Subcutaneous adipose tissue (tissue), 4 donors: ENCODE measurements around the gene DQX1. TPM values are rescaled to one million over a fixed set of nuclear protein-coding genes. Genes with fewer than 3 reads are reported as not detected.

Source experiments
- total RNA-seq, 4 donors: library from RNA; depleted of rRNA; stranded (reverse); fragments of >200 nt; gene quantifications; one replicate each; pipeline ENCODE4 v1.1.0, GENCODE V29; 2016
- TF ChIP-seq, protein P1 (sequence below): fragments of 450-650 bp; IDR thresholded peaks from one replicate; pipeline ENCODE4 v1.5.1; 2016; ENCODE audit warnings: low read depth, mild to moderate bottlenecking, control low read depth, antibody characterized with exemption, moderate library complexity

The DQX1 gene
- total RNA-seq, 4 donors from 2014 or later, result not detected

DNA sequence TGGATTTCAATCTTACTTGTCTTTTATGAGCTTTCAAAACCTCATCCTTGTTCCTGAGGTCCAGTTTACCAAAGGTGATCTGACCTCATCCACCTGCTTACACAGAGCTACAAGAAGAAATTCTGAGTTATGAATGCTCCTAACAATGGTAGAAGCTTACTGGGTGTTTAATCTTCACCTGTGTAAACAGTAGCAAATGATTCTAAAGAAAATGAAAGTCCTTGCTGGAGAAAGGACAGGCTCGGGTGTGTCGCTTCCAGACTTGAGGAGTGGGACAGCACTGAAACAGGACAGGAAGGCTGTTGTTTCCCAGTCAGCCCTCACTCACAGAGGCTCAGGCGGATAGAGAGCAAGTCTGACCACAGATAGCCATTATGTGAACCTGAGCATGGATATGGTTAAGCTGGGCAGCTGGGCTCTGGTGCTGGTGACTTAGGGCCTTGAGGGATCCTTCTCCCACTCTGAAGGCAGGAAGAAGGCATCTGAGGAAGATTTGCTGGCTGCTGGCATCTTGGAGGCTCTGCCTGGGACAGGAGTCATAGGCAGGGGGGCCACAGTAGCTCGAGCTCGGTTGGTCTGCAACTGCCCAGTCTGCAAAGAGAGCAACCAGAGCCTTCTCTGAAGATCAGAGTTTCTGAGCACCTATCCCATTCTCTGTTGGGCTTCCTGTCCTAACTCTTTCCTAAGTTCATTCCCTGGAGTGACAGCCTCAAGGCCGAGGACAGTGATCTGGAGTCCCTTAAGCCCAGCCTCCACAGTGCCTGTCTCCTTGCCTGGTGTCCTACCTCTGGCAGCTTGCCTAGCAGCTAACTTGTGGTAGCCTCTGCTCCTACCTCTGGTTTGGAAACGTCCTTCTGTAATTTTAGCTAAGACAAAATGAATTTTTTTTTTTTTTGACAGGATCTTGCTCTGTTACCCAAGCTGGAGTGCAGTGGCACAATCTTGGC is 32.5 kb upstream of the DQX1 start:
- TF ChIP-seq, protein P1, sequence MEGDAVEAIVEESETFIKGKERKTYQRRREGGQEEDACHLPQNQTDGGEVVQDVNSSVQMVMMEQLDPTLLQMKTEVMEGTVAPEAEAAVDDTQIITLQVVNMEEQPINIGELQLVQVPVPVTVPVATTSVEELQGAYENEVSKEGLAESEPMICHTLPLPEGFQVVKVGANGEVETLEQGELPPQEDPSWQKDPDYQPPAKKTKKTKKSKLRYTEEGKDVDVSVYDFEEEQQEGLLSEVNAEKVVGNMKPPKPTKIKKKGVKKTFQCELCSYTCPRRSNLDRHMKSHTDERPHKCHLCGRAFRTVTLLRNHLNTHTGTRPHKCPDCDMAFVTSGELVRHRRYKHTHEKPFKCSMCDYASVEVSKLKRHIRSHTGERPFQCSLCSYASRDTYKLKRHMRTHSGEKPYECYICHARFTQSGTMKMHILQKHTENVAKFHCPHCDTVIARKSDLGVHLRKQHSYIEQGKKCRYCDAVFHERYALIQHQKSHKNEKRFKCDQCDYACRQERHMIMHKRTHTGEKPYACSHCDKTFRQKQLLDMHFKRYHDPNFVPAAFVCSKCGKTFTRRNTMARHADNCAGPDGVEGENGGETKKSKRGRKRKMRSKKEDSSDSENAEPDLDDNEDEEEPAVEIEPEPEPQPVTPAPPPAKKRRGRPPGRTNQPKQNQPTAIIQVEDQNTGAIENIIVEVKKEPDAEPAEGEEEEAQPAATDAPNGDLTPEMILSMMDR, result no peak

DNA sequence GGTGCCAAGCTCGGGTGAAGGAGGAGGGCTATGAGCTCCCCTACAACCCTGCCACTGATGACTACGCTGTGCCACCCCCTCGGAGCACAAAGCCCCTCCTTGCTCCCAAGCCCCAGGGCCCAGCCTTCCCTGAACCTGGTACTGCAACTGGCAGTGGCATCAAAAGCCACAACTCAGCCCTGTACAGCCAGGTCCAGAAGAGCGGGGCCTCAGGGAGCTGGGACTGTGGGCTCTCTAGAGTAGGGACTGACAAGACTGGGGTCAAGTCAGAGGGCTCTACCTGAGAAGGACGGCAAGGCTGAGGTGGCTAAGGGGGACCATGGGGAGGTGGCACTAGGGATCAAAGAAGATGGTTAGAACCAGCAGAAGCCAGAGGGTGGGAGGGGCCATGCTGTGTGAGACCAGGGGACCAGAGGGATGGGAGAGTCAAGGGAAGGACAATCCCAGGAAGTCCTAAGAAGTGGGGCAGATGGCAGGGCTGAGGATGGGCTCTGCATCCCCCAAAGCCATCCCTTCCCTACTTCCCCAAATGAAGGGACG is 30.9 kb upstream of the DQX1 start:
- TF ChIP-seq, protein P1, result no peak

- TF ChIP-seq, protein P1, result no peak
These were observed 30.1 kb upstream of the DQX1 start for GRCh38 chr2:74556159-74556558.

GRCh38 chr2:74555610-74556103 is 29.6 kb upstream of the DQX1 start:
- TF ChIP-seq, protein P1, result no peak

GRCh38 chr2:74554820-74555531 is 28.9 kb upstream of the DQX1 start:
- TF ChIP-seq, protein P1, result no peak

DNA sequence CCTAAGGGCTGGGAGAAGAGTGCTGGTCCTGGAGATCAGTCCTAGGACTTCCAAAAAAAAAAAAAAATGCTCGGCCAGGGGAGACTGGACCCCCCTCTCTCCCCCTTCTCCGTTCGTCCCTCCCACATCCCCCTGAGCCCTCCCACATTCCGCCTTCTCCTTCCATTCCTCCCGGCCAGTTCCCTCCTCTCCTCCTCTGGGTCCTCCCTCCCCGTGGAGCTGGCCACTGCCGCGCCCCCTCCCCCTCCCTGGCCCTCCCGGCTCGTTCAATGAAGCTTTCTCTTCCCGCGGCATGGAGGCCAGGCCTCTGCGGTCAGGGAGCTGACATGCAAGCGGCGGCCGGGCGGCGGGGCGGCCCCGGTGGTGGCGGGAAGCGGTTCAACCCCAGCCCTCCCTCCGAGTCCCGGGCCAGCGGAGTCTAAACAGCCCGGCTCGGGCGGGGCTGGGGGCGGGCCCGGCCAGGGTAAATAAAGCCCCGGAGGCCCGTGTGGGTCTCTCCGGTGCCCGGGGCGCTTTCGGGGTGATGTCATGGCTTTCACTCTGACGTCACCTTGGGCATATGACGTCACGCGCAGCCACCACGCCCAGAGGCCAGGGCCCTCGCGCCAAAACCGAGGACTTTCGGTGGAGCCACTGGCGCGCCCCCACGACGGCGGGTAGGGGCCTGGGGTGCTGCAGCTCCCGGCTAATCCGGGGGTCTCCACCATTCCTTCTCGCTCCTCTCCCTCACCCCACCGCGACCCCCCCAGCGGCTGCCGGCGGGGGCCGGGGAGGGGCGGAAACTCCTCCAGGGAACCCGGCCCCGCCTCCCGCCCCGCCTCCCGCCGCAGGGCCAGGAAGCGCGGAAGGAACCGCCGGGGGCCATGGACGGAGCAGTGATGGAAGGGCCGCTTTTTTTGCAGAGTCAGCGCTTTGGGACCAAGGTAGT is 28.1 kb upstream of the DQX1 start, which contains the start of the genes DOK1 and LOXL3:
Gene DOK1, plus strand, starts transcription at position 829 of the 928 bp plus-strand sequence. Its CDS starts 35 bp downstream, at position 864.
Gene LOXL3, minus strand, starts transcription at position 51 of the 928 bp plus-strand sequence. CDS start 1,308 bp downstream, outside the sequence.
- TF ChIP-seq, protein P1, result no peak
